Stomach (tissue), 4 donors: ENCODE data around the gene MRC2.

ENCODE experiments used
- CTCF ChIP-seq, 7 experiments: fragments of 450-650 bp in 4 of 7; fragments of 200-600 bp in 3 of 7; sonication (generic) in 3 of 7; IDR thresholded peaks; one replicate each; pipeline ENCODE4 v1.5.1; 2016 to 2019; ENCODE audit warnings: antibody characterized with exemption in 7 of 7, control low read depth in 2 of 7, mild to moderate bottlenecking in 1 of 7
- POLR2A ChIP-seq, 4 donors: fragments of 450-650 bp; IDR thresholded peaks; one replicate each; pipeline ENCODE4 v1.6.1; 2016; ENCODE audit warnings: antibody characterized with exemption in 4 of 4, control low read depth in 2 of 4, mild to moderate bottlenecking in 1 of 4, moderate library complexity in 1 of 4
- POLR2AphosphoS5 ChIP-seq, 3 donors: sonication (generic); formaldehyde crosslinking; IDR thresholded peaks; one replicate each; pipeline ENCODE4 v1.6.1; 2016; ENCODE audit warnings: antibody characterized with exemption in 3 of 3

- TF ChIP-seq CTCF (IDR thresholded peaks at IDR 0.05) = no peak
- TF ChIP-seq POLR2A (IDR thresholded peaks at IDR 0.05) = no peak
- no peak for TF ChIP-seq POLR2AphosphoS5 (IDR thresholded peaks at IDR 0.05)
These were observed 21.9 kb upstream of the MRC2 start for GRCh38 chr17:62605588-62605987.
